ENCODE measurements around the gene MCOLN2. TPM values are rescaled to one million over a fixed set of nuclear protein-coding genes. Genes with fewer than 3 reads are reported as not detected.
"Not testable (repeated sequence)": the region's sequence is repeated elsewhere in the genome, so short reads cannot be mapped to it uniquely, and the experiment has no call there.

MCOLN2 gene
- total RNA-seq, 1 donor = 1.8 TPM

- no peaks in the 10 kb centered on the region for H3K9me3 ChIP-seq (ENCODE audit: low read depth, low read length)
- H3K4me3 ChIP-seq (ENCODE audit: insufficient read depth, low read length) = no peak overlapping the region
- no peaks in the 10 kb centered on the region for H3K4me1 ChIP-seq (ENCODE audit: insufficient read depth, low read length)
- H3K27ac ChIP-seq (ENCODE audit: low read depth, low read length) = no peak overlapping the region
- TF ChIP-seq, protein P1, sequence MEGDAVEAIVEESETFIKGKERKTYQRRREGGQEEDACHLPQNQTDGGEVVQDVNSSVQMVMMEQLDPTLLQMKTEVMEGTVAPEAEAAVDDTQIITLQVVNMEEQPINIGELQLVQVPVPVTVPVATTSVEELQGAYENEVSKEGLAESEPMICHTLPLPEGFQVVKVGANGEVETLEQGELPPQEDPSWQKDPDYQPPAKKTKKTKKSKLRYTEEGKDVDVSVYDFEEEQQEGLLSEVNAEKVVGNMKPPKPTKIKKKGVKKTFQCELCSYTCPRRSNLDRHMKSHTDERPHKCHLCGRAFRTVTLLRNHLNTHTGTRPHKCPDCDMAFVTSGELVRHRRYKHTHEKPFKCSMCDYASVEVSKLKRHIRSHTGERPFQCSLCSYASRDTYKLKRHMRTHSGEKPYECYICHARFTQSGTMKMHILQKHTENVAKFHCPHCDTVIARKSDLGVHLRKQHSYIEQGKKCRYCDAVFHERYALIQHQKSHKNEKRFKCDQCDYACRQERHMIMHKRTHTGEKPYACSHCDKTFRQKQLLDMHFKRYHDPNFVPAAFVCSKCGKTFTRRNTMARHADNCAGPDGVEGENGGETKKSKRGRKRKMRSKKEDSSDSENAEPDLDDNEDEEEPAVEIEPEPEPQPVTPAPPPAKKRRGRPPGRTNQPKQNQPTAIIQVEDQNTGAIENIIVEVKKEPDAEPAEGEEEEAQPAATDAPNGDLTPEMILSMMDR (IDR thresholded peaks at IDR 0.05; ENCODE audit: extremely low read depth, low read depth, low read length) = no peak
- no peak for DNase-seq (ENCODE audit: insufficient read length, low spot score, missing footprints)
- H3K4me2 ChIP-seq (ENCODE audit: insufficient read depth, low read length) = no peak overlapping the region
- H3K79me2 ChIP-seq (ENCODE audit: insufficient read depth, low read length) = no peaks in the 10 kb centered on the region
- no peaks in the 10 kb centered on the region for H4K20me1 ChIP-seq (ENCODE audit: insufficient read depth, low read length)
- H3K27me3 ChIP-seq (ENCODE audit: insufficient read depth, low read length) = peaks cover 18% of the 10 kb centered on the region
- no peak overlapping the region for H2AFZ ChIP-seq (ENCODE audit: low read length)
- H3K36me3 ChIP-seq (ENCODE audit: insufficient read depth, low read length) = no peaks in the 10 kb centered on the region
These were observed 27.8 kb upstream of the MCOLN2 start for GRCh38 chr1:85024736-85025135.

DNA sequence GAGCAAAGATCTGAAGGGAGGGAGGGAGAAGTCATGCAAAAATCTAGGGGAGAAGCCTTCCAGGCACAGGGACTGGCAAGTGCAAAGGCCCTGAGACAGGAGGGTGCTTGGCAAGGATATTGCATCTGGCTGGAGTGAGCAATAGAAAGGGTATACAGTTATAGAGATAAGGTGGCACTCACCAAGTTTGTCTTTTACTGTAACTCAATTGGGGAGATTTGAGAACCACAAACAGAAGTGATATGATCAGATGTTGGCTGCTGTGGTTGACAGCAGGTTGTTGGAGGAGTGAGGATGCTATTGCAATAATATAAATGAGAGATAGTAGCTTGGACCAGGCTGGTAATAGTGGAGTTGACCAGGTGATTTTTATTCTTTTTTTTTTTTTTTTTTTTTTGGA is 25.8 kb upstream of the MCOLN2 start:
- no peak for DNase-seq (ENCODE audit: insufficient read length, low spot score, missing footprints)

GRCh38 chr1:85019994-85020393 is 23.1 kb upstream of the MCOLN2 start:
- Histone ChIP-seq H3K27ac (ENCODE audit: low read depth, low read length) (no peak overlapping the region), H3K9me3 (ENCODE audit: low read depth, low read length) (no peaks in the 10 kb centered on the region), H3K4me3 (ENCODE audit: insufficient read depth, low read length) (no peak overlapping the region), H3K4me2 (ENCODE audit: insufficient read depth, low read length) (no peak overlapping the region), H3K79me2 (ENCODE audit: insufficient read depth, low read length) (no peaks in the 10 kb centered on the region), H3K4me1 (ENCODE audit: insufficient read depth, low read length) (no peaks in the 10 kb centered on the region), H2AFZ (ENCODE audit: low read length) (no peak overlapping the region), H4K20me1 (ENCODE audit: insufficient read depth, low read length) (no peaks in the 10 kb centered on the region), H3K36me3 (ENCODE audit: insufficient read depth, low read length) (no peaks in the 10 kb centered on the region), H3K27me3 (ENCODE audit: insufficient read depth, low read length) (peaks cover 18% of the 10 kb centered on the region)
- DNase-seq (ENCODE audit: insufficient read length, low spot score, missing footprints) = peak; percentile 68
- TF ChIP-seq, protein P1 (IDR thresholded peaks at IDR 0.05; ENCODE audit: extremely low read depth, low read depth, low read length) = no peak

More for the DNA sequence above, 25.8 kb upstream of the MCOLN2 start:
- Histone ChIP-seq H3K4me1 (ENCODE audit: insufficient read depth, low read length) (no peaks in the 10 kb centered on the region), H3K4me3 (ENCODE audit: insufficient read depth, low read length) (no peak overlapping the region), H2AFZ (ENCODE audit: low read length) (no peak overlapping the region), H3K9me3 (ENCODE audit: low read depth, low read length) (no peaks in the 10 kb centered on the region), H3K79me2 (ENCODE audit: insufficient read depth, low read length) (no peaks in the 10 kb centered on the region), H3K36me3 (ENCODE audit: insufficient read depth, low read length) (no peaks in the 10 kb centered on the region), H3K27ac (ENCODE audit: low read depth, low read length) (no peak overlapping the region), H4K20me1 (ENCODE audit: insufficient read depth, low read length) (no peaks in the 10 kb centered on the region), H3K4me2 (ENCODE audit: insufficient read depth, low read length) (no peak overlapping the region), H3K27me3 (ENCODE audit: insufficient read depth, low read length) (peaks cover 18% of the 10 kb centered on the region)
- TF ChIP-seq, protein P1 (IDR thresholded peaks at IDR 0.05; ENCODE audit: extremely low read depth, low read depth, low read length) = no peak

DNA sequence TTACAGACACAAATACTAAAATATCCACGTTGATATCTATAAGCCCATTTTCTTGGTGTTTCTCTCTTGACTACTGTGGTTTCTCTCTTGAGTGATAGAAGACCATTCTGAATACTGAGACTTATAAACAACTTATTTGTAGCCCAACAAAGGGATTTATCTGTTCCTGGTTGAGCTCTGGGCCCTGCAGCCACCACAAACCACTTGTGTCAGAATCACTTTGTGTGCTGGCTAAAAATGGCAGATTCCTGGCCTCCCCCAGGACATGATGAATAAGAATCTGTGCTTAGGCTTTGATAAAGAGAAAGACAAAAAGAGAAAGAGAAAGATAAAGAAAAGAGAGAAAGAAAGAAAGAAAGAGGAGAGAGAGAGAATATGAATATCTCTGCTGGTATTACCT is 18.9 kb upstream of the MCOLN2 start:
- no peak overlapping the region for H2AFZ ChIP-seq (ENCODE audit: low read length)
- H4K20me1 ChIP-seq (ENCODE audit: insufficient read depth, low read length) = no peaks in the 10 kb centered on the region
- H3K27me3 ChIP-seq (ENCODE audit: insufficient read depth, low read length) = peaks cover 5% of the 10 kb centered on the region
- no peak overlapping the region for H3K4me2 ChIP-seq (ENCODE audit: insufficient read depth, low read length)
- no peak overlapping the region for H3K27ac ChIP-seq (ENCODE audit: low read depth, low read length)
- H3K79me2 ChIP-seq (ENCODE audit: insufficient read depth, low read length) = no peaks in the 10 kb centered on the region
- H3K9me3 ChIP-seq (ENCODE audit: low read depth, low read length) = peaks cover 2% of the 10 kb centered on the region
- H3K36me3 ChIP-seq (ENCODE audit: insufficient read depth, low read length) = no peaks in the 10 kb centered on the region
- DNase-seq (ENCODE audit: insufficient read length, low spot score, missing footprints) = no peak
- TF ChIP-seq, protein P1 (IDR thresholded peaks at IDR 0.05; ENCODE audit: extremely low read depth, low read depth, low read length) = no peak
- no peaks in the 10 kb centered on the region for H3K4me1 ChIP-seq (ENCODE audit: insufficient read depth, low read length)
- no peak overlapping the region for H3K4me3 ChIP-seq (ENCODE audit: insufficient read depth, low read length)

DNA sequence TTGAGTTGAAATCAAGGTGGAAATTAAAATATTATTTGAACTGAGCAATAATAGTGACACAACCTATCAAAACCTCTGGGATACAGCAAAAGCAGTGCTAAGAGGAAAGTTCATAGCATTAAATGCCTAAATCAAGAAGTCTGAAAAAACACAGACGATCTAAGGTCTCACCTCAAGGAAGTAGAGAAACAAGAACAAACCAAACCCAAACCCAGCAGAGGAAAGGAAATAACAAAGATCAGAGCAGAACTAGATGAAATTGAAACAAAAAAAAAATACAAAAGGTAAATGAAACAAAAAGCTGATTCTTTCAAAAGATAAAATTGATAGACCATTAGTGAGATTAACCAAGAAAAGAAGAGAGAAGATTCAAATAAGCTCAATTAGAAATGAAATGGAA is 8.7 kb upstream of the MCOLN2 start:
- H3K9me3 ChIP-seq (ENCODE audit: low read depth, low read length); H4K20me1 ChIP-seq (ENCODE audit: insufficient read depth, low read length); H3K27ac ChIP-seq (ENCODE audit: low read depth, low read length); DNase-seq (ENCODE audit: insufficient read length, low spot score, missing footprints); H3K79me2 ChIP-seq (ENCODE audit: insufficient read depth, low read length); H3K4me2 ChIP-seq (ENCODE audit: insufficient read depth, low read length); H3K4me1 ChIP-seq (ENCODE audit: insufficient read depth, low read length); H2AFZ ChIP-seq (ENCODE audit: low read length); H3K4me3 ChIP-seq (ENCODE audit: insufficient read depth, low read length); H3K36me3 ChIP-seq (ENCODE audit: insufficient read depth, low read length): not testable (repeated sequence)
- peaks cover 37% of the 10 kb centered on the region for H3K27me3 ChIP-seq (ENCODE audit: insufficient read depth, low read length)

Measured in osteoblast (primary cell).